ENCODE results near the gene ETV6.
A peak's percentile ranks its signal among the peaks of the same experiment; 100 is the strongest.
"Not testable (repeated sequence)": the region's sequence is repeated elsewhere in the genome, so short reads cannot be mapped to it uniquely, and the experiment has no call there.

The ETV6 gene

DNA sequence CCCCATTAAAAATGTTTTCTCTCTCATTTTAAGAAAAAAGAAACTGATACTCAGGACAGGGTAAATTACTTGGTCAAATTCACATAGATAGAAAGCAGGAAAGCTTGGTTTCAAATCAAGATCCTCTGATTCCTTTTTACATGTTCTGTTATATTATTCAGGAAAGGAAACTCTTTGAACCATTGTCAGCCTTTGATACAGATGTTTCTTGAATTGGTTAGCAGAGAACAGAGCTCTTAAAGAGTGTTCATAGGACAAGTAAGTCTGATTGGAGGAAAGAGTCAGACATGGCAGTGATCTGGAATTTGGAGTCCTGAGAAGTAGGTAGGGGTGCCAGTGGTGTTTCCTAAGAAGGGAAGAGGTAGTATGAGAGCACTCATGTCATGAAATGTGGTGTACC lies 256.1 kb downstream of the ETV6 start:
- TF ChIP-seq, protein P1, sequence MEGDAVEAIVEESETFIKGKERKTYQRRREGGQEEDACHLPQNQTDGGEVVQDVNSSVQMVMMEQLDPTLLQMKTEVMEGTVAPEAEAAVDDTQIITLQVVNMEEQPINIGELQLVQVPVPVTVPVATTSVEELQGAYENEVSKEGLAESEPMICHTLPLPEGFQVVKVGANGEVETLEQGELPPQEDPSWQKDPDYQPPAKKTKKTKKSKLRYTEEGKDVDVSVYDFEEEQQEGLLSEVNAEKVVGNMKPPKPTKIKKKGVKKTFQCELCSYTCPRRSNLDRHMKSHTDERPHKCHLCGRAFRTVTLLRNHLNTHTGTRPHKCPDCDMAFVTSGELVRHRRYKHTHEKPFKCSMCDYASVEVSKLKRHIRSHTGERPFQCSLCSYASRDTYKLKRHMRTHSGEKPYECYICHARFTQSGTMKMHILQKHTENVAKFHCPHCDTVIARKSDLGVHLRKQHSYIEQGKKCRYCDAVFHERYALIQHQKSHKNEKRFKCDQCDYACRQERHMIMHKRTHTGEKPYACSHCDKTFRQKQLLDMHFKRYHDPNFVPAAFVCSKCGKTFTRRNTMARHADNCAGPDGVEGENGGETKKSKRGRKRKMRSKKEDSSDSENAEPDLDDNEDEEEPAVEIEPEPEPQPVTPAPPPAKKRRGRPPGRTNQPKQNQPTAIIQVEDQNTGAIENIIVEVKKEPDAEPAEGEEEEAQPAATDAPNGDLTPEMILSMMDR (IDR thresholded peaks at IDR 0.05; ENCODE audit: low read depth, low read length) = no peak
- no peak for DNase-seq (ENCODE audit: low read depth, low spot score)
- in situ Hi-C loops (cut with HindIII; ENCODE audit: low sequenced_read_pairs) = no loop called here
- H3K4me3 ChIP-seq (ENCODE audit: low read depth, low read length) = no peak overlapping the region

DNA sequence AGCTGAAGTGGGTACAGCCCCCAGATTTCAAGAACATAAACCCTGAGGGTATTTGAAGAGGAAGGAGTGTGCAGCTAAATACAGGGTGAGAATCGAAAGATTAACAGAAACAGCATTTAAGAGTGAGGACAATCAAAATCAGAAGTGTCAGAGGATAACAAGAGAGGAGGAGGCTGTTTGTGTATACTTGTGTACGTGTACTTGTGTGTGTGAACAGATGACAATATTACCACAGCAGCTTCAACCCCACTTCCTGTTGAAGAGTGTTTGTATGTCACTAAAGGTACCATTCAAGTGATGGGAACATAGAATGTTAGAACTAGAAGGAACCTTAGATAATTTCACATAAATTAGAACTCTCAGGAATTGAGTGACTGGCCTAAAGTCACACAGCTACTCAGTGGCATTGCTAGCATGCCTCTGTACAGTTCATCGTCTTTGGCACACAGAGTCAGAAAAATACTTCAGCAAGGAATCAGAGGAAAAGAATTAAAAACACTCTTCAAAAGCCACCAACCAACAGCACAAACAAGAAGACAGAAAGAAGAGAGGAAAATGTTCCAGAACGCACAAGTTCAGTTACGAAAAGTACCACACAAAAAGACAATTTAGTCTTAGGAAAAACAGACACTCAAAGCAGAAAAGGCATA lies 256.9 kb downstream of the ETV6 start:
- TF ChIP-seq, protein P1 (IDR thresholded peaks at IDR 0.05; ENCODE audit: low read depth, low read length) = no peak
- peak; percentile 64 for DNase-seq (ENCODE audit: low read depth, low spot score)
- in situ Hi-C loops (cut with HindIII; ENCODE audit: low sequenced_read_pairs) = no loop called here
- no peak overlapping the region for H3K4me3 ChIP-seq (ENCODE audit: low read depth, low read length)

DNA sequence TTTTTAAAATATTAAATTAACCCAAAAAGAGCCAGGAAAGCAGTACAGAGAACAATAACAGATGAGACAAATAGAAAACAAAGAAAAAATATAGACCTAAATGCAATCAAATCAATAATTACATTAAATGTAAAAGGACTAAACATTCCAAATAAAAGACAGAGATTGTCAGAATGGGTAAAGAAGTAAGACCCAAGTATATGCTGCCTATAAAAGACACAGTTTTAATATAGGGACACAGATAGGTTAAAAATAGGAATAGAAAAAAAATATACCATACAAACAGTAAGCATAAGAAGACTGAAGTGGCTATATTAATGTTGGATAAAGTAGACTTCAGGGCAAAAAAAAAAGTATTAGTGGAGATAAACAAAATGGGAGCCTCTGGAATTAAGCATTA lies 258.2 kb downstream of the ETV6 start:
- DNase-seq (ENCODE audit: low read depth, low spot score) = no peak
- H3K4me3 ChIP-seq (ENCODE audit: low read depth, low read length) = no peak overlapping the region
- in situ Hi-C loops (cut with HindIII; ENCODE audit: low sequenced_read_pairs) = no loop called here
- TF ChIP-seq, protein P1 (IDR thresholded peaks at IDR 0.05; ENCODE audit: low read depth, low read length) = no peak

DNA sequence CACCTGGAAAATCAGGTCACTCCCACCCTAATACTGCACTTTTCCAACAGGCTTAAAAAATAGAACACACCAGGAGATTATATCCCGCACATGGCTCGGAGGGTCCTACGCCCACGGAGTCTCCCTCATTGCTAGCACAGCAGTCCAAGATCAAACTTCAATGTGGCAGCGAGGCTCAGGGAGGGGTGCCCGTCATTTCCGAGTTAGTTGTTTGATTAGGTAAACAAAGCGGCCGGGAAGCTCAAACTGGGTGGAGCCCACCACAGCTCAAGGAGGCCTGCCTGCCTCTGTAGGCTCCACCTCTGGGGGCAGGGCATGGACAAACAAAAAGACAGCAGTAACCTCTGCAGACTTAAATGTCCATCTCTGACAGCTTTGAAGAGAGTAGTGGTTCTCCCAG lies 259.9 kb downstream of the ETV6 start:
- H3K4me3 ChIP-seq (ENCODE audit: low read depth, low read length); in situ Hi-C loops (cut with HindIII; ENCODE audit: low sequenced_read_pairs); DNase-seq (ENCODE audit: low read depth, low spot score): not testable (repeated sequence)

DNA sequence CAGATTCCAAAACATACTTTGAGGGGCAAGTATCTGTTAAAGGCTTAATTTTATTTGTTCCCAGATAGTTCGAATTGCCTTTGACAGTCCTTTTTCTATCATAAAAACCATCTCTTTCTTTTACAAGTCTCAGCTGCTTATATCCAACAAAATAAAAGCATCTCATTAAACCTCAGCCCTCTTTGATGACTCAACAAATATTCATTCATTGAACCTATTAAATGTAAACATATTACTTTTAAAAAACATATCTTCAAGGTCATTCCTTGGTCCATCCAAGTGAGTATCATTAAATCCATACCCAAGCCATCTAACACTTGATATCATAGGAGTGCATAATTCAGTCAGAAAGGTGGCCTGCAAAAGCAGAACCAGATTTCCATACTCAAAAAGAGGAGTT lies 266.6 kb downstream of the ETV6 start:
- in situ Hi-C loops (cut with HindIII; ENCODE audit: low sequenced_read_pairs) = no loop called here
- TF ChIP-seq, protein P1 (IDR thresholded peaks at IDR 0.05; ENCODE audit: low read depth, low read length) = no peak
- H3K4me3 ChIP-seq (ENCODE audit: low read depth, low read length) = no peak overlapping the region
- DNase-seq (ENCODE audit: low read depth, low spot score) = no peak

DNA sequence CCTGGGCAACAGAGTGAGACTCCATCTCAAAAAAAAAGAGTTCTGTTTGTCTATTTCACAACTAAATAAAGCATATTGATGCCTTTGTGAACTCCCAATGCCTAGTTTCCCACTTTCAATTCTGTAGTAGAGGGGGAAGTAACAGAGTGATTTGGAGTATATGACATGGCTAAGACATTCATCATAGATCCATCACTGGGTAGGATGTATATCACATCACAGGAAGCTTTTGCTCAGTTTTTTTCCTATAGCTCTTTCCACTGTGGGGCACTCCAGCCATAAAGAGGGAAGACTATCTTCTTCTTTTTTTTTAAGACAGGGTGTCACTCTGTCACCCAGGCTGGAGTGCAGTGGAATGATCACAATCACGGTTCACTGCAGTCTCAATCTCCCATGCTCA lies 267.3 kb downstream of the ETV6 start:
- in situ Hi-C loops (cut with HindIII; ENCODE audit: low sequenced_read_pairs) = no loop called here
- DNase-seq (ENCODE audit: low read depth, low spot score) = no peak
- no peak overlapping the region for H3K4me3 ChIP-seq (ENCODE audit: low read depth, low read length)
- TF ChIP-seq, protein P1 (IDR thresholded peaks at IDR 0.05; ENCODE audit: low read depth, low read length) = no peak

DNA sequence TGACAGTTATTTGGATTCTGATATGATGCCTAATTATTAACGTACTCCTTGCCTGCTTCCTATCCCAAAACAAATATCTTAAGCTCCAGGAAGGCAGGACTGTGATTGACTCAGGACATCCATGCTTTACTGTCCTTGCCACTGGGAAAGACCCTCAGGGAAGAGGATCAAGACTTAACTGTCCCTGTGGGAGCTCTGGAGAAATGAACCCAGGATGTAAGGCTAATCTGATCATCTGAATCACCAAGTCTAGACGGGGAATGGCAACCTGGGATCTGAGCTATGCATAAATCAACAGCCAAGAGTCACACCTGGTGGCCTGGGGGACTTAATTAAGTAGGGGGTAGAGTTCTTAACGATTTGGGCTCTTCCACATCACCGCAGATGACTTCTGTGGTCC lies 268.0 kb downstream of the ETV6 start:
- TF ChIP-seq, protein P1 (IDR thresholded peaks at IDR 0.05; ENCODE audit: low read depth, low read length) = no peak
- in situ Hi-C loops (cut with HindIII; ENCODE audit: low sequenced_read_pairs) = no loop called here
- DNase-seq (ENCODE audit: low read depth, low spot score) = no peak
- no peak overlapping the region for H3K4me3 ChIP-seq (ENCODE audit: low read depth, low read length)
